HG02588 (cell line): ENCODE results near the gene FCN1.
"Not testable (repeated sequence)": the region's sequence is repeated elsewhere in the genome, so short reads cannot be mapped to it uniquely, and the experiment has no call there.

ENCODE experiments used
- ATAC-seq: cut with Tn5 transposase; IDR thresholded peaks from one replicate; pipeline ENCODE4 v1.9.1; 2021; ENCODE audit warnings: mild to moderate bottlenecking, moderate library complexity; ENCODE audit not compliant: unreplicated experiment

FCN1 gene

DNA sequence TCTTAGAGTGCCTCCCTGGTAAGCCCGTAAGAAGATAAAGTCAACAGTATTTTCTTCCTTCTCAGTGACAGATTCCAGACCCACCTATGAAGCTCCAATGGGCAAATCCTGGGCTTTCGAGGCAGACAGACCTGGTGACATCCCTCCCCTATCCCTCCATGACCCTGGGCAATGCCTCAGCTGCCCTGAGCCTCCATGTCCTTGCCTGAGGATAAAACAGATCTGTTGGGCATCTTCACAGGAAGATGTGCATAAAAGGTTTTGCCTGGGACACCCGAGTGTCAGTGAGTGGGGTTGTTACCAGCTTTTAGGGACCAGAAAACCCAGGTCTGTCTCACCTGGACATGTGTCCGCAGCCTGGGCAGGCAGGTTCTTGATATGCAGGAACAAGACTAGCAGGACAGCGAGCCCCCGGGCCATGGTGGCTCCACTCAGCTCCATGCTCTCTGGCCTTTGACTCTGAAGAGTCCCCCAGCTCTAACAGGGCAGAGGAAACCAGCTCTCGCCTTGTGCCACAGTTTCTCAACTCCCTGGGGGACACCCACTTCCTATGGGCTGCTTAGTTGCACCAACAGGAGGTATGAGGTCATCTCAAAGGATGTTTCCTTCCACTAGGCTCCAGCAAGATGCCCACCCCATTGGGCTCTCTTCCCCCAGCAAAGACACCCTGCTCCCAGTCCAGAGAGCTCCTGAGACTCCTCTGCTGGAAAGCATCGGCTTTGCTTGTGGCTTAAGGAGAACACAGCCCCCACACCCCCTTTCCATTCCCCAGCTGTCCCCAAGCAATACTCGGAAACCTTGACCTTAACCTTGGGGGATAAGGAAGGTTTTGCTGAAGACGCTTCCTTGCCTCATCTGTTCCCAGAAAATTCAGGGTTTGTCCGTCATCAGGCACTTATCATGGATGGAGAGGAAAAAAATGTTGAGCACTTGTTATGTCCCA is at the start of gene FCN1:
TSS of gene FCN1 (minus strand) at position 482 of the 943 bp plus-strand sequence. CDS start at position 441, 41 bp downstream.
- no peak for ATAC-seq

DNA sequence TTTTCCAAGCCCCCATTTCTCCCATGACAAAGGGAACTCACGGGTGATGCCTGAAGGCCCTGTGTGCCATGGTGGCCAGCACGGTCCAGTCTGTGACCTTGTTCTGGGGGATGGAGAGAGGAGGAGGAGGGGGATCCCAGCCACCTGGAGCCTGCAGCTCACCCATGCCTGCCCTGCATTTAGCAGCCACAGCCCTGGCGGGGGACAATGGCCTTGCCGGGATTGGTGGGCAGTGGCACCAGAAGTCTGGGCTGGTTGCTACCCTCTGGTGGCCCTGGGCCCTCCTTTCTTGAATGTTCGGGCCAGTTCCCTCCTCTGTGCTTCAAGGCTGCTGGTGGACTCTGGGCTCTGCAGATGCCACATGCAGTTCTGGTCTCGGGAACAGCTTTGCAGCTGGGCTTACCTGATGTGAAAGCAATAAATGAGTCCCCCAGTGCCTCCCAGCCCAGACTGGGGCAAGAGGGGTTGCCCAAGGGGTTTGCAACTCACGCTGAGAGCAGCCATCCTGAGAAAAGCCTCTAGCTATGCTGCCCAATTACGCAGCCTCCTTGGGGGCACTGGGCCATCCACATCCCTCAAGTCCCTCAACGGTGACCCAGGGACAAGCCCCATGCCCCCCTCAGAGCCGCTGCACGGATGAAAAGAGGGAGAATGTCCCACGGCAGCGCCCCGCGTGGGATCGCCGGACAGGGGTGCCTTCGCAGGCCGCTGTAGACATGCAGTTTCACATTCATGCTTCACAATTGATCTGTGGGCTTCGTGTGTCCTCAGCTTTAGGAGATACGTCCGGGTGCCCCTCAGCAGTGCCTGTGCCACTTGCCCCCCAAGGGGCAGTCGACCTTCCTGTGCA is 49.2 kb upstream of the FCN1 start:
- ATAC-seq: no peak

DNA sequence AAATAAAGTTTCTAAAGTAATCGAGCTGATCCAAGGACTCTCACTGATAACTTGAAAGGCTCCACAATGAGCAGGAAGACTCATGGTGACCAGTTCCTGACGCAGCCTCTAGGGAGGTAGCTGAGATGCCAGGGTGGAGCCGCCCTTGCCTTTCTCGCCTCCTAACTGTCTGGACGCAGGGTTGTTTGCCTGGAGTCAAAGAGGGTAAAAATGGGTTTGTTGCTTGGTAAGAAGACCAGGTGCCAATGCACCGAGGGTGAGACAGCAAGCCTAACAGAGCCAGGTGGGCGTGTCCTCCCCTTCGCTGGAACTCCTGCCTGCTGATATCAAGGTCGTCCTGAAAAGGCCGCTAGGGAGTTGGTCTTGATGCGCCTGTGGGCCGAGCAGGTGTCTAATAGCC is 48.6 kb upstream of the FCN1 start:
- ATAC-seq: no peak

DNA sequence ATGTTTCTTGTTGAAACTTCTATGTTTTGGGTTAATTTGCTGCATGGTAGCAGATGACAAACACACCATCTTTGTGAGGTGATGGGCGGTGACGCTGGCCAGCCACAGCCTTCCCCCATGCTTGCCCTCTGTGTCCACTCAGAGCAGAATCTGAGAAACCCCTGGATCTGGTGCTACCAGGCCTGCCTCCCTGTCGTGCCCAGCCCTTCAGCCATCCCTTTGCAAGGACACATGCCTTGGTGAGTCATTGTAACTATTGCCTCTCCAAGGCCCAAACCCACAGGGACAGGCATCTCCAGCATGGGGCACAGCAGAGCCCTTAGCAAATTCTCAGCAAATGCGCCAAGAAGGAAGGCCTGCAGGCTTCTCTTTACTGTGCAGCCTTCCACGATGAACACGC is 48.1 kb upstream of the FCN1 start:
- no peak for ATAC-seq

GRCh38 chr9:134965411-134965810 is 47.7 kb upstream of the FCN1 start:
- ATAC-seq: no peak

DNA sequence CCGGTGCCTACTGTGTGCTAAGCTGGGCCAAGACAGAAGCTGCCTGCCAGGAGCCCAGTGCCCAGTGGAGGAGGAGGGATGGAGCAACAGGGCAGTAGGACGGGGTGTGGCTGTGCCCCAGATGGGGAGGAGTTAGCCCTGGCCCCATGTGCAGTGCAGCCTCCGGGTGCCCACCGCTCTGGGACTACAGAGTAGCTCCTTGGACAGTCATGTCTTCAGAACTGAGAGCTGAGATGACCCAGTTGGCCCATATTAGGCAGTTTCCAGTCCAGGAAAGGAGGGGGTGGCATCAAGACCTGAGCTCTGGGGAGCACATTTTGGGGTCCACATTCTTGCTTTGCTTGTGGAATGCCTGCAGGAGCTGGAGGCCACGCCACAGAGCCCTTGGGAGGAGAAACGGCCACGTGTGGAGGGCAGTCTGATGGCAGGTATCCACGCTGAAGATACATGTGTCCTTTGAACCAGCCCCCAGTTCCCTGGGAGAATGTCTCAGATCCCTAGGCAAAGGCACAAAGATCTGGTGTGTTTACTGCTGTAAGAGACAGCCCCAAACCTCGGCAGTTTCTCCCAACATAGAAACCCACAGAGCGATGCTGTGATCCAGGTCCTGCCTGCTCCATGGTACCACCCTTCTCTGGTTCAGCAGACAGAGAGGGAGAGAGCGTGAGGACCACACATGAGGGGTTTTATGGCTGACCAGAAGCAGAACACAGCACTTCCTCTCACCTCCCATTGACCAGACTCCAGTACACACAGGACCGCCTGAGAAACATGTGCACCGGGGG is 46.8 kb upstream of the FCN1 start:
- no peak for ATAC-seq

DNA sequence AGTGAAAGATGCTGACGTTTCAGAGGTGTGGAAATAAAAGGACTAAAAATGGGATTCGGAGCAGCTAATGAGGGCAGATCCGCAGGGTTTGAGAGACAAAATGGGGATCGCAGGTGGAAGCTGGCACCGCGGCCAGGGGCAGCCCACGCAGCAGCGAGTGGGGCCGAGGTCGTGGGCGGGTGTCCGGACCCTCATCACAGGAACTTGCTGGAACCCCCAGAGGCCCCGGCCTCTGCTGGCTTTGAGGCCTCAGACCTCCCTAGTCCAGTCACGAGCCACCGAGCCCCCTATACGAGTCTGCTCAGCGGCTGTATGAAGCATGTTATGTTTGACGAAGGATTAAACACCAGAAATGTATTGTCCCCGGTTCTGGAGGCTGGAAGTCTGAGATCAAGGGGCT is 45.8 kb upstream of the FCN1 start:
- ATAC-seq: no peak

GRCh38 chr9:134962973-134963364 is 45.3 kb upstream of the FCN1 start:
- no peak for ATAC-seq

- ATAC-seq: no peak
Observed at GRCh38 chr9:134962065-134962972, 44.6 kb upstream of the FCN1 start.

- no peak for ATAC-seq
Observed at GRCh38 chr9:134961331-134962064, 43.8 kb upstream of the FCN1 start.

- ATAC-seq: no peak
Observed at GRCh38 chr9:134960701-134961181, 43.0 kb upstream of the FCN1 start.

GRCh38 chr9:134959971-134960310 is 42.2 kb upstream of the FCN1 start:
- no peak for ATAC-seq

GRCh38 chr9:134959126-134959970 is 41.6 kb upstream of the FCN1 start:
- no peak for ATAC-seq

DNA sequence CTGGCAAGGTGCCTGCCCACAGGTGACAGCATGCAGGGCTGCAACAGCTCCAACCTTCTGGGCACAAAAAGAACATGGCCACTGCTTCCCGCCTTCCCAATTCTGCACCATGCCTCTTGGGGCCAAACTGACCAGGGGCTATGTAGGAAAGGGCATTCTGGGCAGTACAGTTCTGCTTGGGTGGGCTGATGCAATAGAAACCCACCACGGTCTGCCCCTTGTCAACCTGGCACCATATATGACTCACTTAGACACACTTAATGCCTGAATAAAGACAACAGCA is 40.2 kb upstream of the FCN1 start:
- ATAC-seq: no peak

DNA sequence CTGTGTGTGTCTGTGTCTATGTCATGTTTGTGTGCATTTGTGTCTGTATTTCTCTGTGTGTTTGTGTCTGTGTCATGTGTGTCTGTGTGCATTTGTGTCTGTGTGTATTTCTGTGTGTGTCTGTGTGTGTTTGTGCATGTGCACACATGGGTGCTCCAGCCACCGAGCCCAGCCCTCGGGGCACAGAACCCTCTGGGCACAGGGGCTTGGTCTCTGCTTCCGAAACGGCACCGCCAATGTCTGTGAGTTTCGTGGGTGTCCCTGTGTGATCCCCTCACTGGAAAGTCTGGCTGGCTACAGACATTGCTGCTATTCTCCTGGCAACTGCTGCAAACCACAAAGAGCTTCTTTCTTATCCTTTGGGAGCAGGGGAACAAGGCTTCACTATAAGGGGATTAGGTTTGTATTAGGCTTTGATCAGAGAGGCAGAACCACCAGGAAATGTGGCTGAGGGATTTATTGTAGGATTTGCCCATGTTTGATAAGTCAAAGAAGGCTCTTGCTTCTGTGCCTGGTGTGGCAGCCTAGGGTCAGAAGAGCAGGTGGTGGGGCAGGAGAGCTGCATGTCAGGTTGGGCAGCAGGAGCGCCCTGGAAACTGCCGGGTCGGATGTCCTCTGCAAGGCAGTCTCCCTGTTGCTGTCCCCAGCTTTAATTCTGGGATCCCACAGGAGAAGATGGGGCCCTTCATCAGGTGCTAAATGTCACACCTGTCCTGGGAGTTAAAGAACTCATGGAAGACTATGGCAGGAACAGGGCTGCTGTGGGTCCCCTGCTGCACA is 39.6 kb upstream of the FCN1 start:
- ATAC-seq: no peak

GRCh38 chr9:134956387-134956786 is 38.7 kb upstream of the FCN1 start:
- ATAC-seq: not testable (repeated sequence)

DNA sequence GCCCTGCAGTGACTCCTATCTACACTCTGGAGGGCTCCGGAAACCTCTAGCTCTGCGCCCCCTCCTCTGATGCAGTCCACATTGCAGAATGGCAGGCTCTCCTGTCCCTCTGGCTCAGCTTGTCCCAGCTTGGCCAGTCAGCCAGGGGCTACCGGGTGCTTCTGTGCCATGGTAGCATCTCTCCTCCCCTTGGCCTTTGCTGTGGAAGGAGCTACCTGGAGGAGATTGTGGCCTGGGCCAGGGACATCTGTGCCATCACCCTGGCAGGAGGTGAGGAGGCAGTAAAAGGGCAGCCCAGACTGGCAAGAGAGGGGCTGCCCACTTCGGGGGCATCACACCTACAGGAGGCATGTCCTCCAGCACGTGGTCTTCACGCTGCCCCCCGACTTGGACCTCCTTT is 38.1 kb upstream of the FCN1 start:
- ATAC-seq: no peak

DNA sequence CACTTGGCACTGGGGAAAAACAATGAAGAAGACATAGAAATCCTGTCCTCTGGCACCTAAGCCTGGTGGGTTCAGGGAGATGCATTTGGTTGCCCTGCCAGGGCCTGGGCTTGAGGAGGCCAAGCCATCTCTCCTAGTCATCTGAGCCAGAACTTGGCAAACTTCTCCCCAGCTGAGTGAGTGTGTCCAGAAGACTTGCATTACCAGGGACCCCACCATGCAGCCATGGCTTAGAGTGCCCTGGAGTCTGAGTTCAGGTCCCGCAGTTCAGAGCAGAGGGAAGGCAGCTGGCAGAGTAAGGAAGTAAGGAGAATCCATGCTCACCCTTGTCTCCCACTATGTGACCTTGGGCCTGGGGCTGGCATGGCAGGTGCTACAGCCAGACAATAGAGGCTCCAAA is 37.4 kb upstream of the FCN1 start:
- ATAC-seq: no peak
